ENCODE data around the gene CLVS2.

The CLVS2 gene

DNA sequence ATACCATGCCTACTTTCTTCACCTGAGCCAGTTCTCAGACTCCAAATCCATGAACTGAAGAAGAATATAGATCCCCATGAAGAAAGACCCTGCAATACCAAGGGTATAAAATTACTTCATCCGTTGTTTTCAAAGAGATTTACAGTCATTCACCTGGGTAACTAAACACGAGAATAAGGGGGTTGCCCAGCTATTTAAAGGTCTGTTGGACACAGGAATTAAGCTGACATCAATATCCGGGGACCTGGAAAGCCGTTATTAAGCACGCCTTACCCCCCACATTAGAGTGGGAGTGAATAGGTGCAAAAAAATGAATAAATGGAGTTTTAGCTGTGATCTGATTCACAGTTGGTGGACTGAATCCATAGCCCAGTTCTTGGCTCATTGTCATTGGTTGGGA is 28.9 kb downstream of the CLVS2 start:
- no peak for DNase-seq (ENCODE audit: low read depth in 2 of 2)

DNA sequence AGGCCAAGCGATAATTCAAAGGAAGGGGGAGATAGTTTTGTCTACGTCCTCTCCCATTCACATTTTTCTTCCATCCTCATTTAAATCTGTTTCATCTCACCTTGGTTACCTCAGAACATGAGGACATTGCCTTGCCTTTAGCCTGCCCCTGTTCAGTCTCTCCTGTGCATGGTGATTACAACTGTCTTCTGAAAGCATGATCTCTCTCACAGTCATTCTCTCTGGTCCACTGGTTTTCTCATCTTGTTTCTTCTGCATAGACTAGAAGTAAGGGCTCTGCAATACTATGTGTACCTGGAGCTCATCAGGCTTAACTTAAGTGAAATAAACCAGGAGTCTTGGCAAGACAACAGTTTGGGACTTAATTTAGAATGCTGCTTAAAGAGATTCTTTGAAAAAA is 31.4 kb downstream of the CLVS2 start:
- no peak for DNase-seq (ENCODE audit: low read depth in 2 of 2)

- DNase-seq (ENCODE audit: low read depth in 2 of 2): no peak
These were observed 32.2 kb downstream of the CLVS2 start for GRCh38 chr6:123028263-123028662.

GRCh38 chr6:123030282-123030681 is 34.2 kb downstream of the CLVS2 start:
- DNase-seq (ENCODE audit: low read depth in 2 of 2): no peak

DNA sequence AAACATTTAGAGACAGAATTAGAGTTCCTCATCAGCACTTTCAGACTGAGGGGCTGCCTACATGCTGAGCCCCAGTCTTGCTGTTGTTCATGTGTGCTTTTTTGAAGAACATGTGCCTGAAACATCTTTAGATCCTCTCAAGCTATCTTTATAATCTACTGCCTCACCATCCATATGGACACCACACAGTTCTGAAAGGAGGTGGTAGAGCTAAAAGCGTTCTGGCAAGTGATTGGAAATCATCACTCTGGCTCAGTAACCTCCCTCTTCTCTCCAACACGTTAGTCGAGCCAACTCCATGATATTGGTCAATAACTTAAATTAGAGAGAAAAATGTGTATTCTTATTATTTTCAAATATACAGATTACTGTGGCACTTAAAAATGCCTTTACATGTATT is 40.6 kb downstream of the CLVS2 start:
- DNase-seq (ENCODE audit: low read depth in 2 of 2): no peak

DNA sequence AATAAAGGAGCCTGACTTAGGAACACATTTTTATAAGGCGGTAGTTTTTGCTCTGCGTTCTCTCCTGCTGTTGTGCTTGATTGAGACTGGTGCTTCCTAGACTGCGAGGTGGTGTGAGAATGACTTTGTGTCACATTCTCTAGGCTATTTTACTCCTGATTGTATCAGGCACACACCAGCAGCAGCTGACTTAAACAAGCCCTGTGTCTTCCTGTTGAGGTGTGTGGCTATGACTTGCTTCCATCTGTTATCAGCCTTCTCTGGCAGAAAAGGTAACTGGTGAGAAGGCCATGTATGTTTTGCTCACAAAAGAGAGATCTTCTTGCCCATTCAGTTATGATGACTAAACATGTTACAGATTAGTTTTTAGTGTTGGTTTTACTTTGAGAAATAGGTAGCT is 43.4 kb downstream of the CLVS2 start:
- no peak for DNase-seq (ENCODE audit: low read depth in 2 of 2)

GRCh38 chr6:123042401-123042800 is 46.4 kb downstream of the CLVS2 start:
- no peak for DNase-seq (ENCODE audit: low read depth in 2 of 2)

DNA sequence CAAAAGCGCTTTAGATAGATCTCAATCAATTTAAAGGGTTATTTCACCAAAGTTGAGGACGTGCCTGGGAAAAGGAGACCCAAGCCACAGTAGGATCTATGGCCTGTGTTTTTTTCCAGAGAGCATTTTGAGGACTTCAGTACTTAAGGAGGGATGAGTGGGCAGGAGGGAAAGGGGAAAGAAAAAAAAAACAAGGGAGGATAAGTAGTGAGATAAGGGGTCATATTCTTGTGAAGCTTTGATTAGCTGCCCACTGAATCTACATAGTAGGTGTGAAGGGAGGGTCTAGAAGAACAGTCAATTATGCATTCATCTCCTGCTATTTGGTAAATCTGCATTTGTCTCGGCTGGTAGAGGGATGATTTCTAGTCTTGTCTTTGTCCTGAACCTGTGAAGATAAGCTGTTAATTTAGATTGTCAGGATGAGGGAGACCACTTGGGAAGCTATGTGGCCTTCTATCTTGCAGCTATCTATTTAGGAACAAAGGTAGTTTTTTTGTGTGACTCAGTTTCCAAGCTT is 48.4 kb downstream of the CLVS2 start:
- DNase-seq (ENCODE audit: low read depth in 2 of 2): no peak

DNA sequence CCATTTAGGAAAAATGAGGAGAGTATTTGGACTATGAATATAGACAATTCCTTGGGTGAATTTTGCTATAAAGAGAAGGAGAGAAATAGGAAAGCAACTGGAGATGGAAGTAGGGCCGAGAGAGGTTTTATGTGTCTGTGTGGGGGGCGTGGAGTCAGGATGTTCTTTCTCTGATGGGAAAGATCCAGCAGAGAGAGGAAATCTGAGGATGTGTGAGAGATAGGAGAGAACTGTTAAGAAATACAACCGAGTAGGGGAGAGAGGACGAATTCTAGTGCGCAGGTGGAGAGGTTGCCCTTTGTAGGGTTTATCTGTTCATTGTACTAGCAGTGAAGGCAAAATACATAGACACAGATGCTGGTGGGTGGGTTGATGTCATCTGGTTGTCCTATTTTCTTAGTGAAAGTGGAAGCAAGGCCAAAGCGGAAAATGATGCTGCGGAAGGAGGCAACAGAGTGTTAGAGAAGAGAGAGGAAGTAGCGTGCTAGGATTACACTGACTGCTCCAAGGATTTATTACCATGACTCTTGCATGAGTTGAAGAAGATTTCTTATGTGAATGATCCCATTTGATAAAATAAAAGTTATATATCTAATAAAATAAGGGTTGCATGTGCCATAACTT is 57.7 kb downstream of the CLVS2 start:
- DNase-seq (ENCODE audit: low read depth in 2 of 2): no peak

GRCh38 chr6:123055256-123055655 is 59.2 kb downstream of the CLVS2 start:
- DNase-seq (ENCODE audit: low read depth in 2 of 2): no peak

GRCh38 chr6:123062670-123063069 is 66.6 kb downstream of the CLVS2 start:
- no peak for DNase-seq (ENCODE audit: low read depth in 2 of 2)

DNA sequence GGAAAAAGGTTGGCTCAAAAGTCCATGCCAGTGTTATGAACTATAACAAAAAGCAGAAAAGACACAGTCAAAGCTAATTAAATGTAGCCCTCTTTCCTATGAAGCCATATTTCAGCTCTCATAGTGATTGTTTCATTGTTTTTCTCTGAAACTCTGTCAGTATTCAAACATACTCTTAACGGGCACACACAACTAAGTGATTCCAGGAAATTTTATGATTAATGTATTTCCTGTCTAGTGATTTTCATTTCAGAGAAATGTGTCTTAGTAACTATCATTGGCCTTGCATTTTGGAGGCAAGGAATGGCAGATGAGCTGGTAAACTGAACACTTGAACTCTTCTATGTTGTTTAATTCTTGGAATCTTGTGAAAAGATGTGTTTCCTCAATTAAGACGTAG is 68.0 kb downstream of the CLVS2 start:
- no peak for DNase-seq (ENCODE audit: low read depth in 2 of 2)

DNA sequence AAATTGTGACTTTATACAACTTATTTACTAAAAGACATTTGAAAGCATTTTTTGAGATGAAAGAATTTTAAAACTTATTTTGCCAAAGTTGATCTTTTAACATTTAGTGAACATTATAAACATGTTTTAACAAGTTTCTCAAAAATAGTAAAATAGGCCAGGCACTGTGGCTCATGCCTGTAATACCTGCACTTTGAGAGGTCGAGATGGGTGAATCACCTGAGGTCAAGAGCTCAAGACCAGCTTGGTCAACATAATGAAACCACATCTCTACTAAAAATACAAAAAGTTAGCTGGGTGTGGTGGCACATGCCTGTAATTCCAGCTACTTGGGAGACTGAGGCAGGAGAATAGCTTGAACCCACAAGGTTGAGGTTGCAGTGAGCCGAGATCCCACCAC is 78.6 kb downstream of the CLVS2 start:
- DNase-seq (ENCODE audit: low read depth in 2 of 2): no peak

DNA sequence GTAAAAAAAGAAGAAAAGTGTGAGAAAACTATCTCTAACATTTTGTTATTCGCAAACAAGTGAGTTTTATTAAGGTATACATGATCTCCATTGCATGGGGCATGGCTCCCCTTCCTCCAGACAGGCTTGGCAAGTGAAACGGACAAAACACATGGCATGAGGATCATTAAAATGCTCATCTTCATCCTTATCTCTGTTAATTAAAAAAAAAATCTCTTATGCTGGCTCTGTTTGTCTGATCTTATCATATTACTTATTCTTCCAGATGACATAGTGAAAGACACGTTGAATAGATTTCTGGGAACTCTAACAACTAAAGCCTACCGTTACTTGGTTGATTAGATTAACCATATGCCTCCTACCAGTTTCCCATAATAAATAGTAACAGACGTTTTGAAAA is 89.4 kb downstream of the CLVS2 start:
- no peak for DNase-seq (ENCODE audit: low read depth in 2 of 2)

GRCh38 chr6:123089226-123089625 is 93.2 kb downstream of the CLVS2 start:
- no peak for DNase-seq (ENCODE audit: low read depth in 2 of 2)

DNA sequence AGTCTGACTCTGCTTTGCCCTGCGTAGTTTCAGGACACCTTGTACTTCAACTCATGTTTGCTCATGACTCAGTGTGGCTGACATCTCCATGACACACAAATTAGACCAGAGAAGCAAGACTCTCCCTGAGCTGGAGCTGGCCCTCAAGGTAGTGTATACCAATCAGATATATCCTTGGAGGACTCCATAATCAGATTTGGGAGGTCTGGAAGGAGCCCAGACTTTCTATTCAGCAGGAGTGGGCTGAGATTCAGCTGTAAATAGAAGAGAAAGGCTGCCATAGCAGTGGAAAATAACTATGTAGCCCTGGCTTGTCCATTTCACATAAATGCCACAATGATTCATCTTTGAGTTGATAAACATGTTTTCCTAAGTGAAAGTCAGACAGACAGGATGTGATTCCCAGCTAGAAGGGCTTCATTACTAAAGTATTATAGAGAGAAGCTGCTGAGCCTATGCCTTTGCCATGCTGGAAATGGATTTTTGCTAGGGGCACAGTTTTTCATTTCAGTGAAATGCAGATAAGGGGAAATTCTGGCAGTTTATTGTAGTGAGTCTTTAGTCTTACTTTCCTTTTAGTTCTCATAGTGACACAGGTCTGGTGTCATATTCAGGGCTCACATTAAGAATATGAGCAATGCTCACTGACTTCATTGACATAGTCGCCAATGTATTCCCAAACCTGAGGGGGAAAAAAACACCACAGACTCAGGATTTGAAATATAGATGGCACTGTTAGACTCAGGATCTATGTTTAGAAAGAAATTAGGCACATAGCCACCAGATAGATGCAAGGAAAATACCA is 95.3 kb downstream of the CLVS2 start:
- no peak for DNase-seq (ENCODE audit: low read depth in 2 of 2)

DNA sequence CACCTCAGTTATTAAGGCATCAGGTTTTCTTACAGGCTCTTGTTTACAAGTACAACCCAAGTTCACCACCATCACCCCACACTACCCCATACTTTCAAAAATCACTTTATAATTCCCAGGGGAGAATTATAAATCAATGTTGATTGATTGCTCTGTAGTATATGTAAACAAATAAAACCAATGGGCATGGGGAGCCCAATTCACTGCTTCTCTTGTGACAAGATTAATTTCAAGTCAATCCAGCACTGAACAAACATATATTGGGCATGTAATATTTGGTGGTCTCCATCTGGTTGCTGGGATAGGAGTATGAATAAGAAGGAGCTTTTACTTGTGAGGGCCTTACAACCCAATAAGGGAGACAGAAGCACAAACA is 95.8 kb downstream of the CLVS2 start:
- DNase-seq (ENCODE audit: low read depth in 2 of 2): no peak

DNA sequence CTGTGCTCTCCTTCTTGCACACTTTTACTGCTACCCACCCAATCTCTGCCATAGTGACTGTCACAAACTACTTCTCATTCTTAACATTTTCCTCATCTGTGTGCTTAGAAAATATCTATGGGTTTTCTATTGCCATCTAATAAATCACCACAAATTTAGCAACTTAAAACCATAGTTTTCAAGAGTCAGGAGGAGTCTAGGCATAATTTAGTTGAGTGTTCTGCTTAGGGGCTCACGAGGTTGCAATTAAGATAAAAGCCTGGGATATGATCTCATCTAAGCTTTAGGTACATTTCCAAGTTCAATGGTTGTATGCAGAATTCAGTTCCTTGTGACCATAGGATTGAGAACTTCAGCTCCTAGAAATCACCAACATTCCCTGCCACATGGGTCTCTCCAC is 98.8 kb downstream of the CLVS2 start:
- no peak for DNase-seq (ENCODE audit: low read depth in 2 of 2)

DNA sequence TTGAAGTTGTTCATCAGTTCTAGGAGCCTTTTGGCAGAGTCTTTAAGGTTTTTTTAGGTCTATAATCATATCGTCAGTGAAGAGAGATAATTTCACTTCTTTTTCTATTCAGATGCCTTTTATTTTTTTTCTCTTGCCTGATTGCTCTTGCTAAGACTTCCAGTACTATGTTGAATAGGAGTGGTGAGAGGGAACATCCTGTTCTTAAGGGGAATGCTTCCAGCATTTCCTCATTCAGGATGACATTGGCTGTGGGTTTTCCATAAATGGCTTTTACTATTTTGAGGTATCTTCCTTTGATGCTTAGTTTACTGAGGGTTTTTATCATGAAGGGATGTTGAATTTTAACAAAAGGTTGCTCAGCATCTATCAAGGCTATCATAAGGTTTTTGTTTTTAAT is 109.5 kb downstream of the CLVS2 start:
- no peak for DNase-seq (ENCODE audit: low read depth in 2 of 2)

DNA sequence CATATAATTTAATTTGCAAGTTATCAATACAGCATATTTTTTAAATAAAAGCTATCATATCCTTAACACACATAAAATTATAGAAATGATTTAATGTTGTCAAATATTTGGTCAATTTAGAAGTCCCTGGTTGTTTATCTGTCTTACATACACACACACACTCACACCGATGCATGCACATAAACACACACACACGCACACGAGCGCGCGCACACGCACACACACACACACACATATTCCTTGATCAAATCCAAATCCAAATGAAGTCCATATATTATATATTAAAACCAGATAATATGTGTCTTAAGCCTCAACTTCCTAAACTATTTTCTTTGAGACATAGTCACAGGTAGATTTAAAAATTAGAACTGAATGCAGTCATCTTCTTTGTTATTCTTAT is 120.3 kb downstream of the CLVS2 start:
- DNase-seq (ENCODE audit: low read depth in 2 of 2): no peak

DNA sequence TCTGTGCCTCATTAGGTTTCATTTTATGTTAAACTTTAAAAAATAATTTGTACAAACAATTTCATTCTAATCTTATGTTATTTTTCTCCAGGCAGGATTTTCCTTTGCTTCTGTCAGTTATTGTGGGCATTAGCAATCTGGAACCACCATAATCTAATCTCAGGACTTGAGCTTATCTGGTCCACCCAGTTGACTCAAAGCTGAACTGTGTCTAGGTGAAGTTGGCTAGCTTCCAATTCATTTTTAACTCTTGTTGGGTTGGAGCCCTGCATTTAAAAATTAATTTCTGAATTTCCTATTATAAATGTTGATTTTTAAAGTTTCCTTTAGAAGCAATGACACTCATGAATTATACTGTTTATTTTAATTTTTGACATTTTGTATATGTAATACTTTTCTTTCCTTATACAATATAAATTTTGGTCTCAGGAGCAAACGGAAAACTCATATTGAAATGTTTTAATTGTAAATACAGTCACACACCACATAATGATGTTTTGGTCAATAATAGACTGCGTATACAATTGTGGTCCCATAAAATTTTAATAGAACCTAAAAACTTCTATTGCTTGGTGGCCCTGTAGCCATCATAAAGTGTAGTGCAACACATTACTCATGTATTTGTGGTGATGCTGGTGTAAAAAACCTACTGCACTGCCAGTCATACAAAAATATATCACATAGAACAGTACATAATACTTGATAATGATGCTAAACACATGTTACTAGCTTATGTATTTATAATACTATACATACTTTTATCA is 121.3 kb downstream of the CLVS2 start:
- no peak for DNase-seq (ENCODE audit: low read depth in 2 of 2)

DNA sequence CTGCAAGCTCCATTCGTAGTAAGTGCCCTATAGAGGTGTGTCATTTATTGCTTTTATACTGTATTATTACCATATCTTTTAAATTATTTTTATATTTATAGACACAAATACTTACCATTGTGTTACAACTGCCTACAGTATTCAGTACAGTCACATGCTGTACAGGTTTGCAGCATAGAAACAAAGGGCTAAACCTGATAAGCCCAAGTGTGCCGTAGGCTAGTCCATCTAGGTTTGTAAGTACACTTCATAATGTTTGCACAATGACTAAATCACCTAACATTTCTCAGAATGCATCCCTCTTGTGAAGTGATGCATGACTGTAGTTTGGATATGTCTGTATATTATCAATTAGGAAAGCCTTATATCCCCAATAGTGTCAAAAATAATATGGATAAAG is 122.8 kb downstream of the CLVS2 start:
- DNase-seq (ENCODE audit: low read depth in 2 of 2): no peak
